Testis (tissue), 2 donors: ENCODE data around the gene CLCF1.

ENCODE experiments used
- CTCF ChIP-seq, 3 experiments: fragments of 450-650 bp in 2 of 3; fragments of 200-600 bp in 1 of 3; sonication (generic) in 1 of 3; IDR thresholded peaks; one replicate each; pipeline ENCODE4 v1.5.1; 2016 to 2019; ENCODE audit warnings: antibody characterized with exemption in 3 of 3, mild to moderate bottlenecking in 2 of 3, moderate library complexity in 1 of 3
- POLR2A ChIP-seq: fragments of 450-650 bp; IDR thresholded peaks from one replicate; pipeline ENCODE4 v1.6.1; 2017; ENCODE audit warnings: antibody characterized with exemption, mild to moderate bottlenecking, moderate library complexity

- TF ChIP-seq CTCF (IDR thresholded peaks at IDR 0.05) (no peak), POLR2A (no peak)
These were observed 18.9 kb upstream of the CLCF1 start for GRCh38 chr11:67392183-67392715.
